Peyer's patch (tissue), 4 donors: ENCODE data around the gene MORN3. TPM values are rescaled to one million over a fixed set of nuclear protein-coding genes. Genes with fewer than 3 reads are reported as not detected.
"Not testable (repeated sequence)": the region's sequence is repeated elsewhere in the genome, so short reads cannot be mapped to it uniquely, and the experiment has no call there.

ENCODE experiments used
- DNase-seq, 3 donors: peaks; one replicate each; pipeline ENCODE4 v3.0.0-alpha.2; 2017 to 2019
- H3K27ac ChIP-seq, 4 donors: fragments of 200-600 bp; sonication (generic); one replicate each; pipeline ENCODE4 v1.5.1; 2016 to 2019
- H3K27me3 ChIP-seq, 2 donors: fragments of 200-600 bp; sonication (generic); one replicate each; pipeline ENCODE4 v1.5.1; 2019
- H3K36me3 ChIP-seq, 3 donors: fragments of 200-600 bp; sonication (generic); one replicate each; pipeline ENCODE4 v1.5.1; 2016 to 2019
- H3K4me1 ChIP-seq, 4 donors: fragments of 200-600 bp; sonication (generic); one replicate each; pipeline ENCODE4 v1.5.1; 2016 to 2019
- H3K4me3 ChIP-seq, 4 donors: fragments of 200-600 bp; sonication (generic); 1 replicate in 3 of 4; 2 replicates in 1 of 4; pipeline ENCODE4 v1.5.1; 2016 to 2019; ENCODE audit warnings: mild to moderate bottlenecking in 1 of 4
- H3K9me3 ChIP-seq, 4 donors: fragments of 200-600 bp; sonication (generic); one replicate each; pipeline ENCODE4 v1.5.1; 2016 to 2019; ENCODE audit warnings: mild to moderate bottlenecking in 1 of 4
- CTCF ChIP-seq, 6 experiments: fragments of 450-650 bp in 4 of 6; fragments of 200-600 bp in 2 of 6; sonication (generic) in 1 of 6; IDR thresholded peaks; one replicate each; pipeline ENCODE4 v1.5.1; 2017 to 2019; ENCODE audit warnings: antibody characterized with exemption in 6 of 6, mild to moderate bottlenecking in 3 of 6, moderate library complexity in 1 of 6
- POLR2A ChIP-seq, 2 donors: fragments of 450-650 bp; IDR thresholded peaks; one replicate each; pipeline ENCODE4 v1.5.1; 2017; ENCODE audit warnings: antibody characterized with exemption in 2 of 2, mild to moderate bottlenecking in 2 of 2, moderate library complexity in 2 of 2
- total RNA-seq, 4 donors: library from RNA; depleted of rRNA; stranded (reverse); fragments of >200 nt; gene quantifications; one replicate each; pipeline ENCODE4 v1.1.0, GENCODE V29; 2016

MORN3 gene
- total RNA-seq, 4 donors from 2014 or later: not detected

- no peaks in the 10 kb centered on the region for H3K27me3 ChIP-seq
- TF ChIP-seq POLR2A (IDR thresholded peaks at IDR 0.05) (no peak), CTCF (IDR thresholded peaks at IDR 0.05) (no peak)
- no peaks in the 10 kb centered on the region for H3K36me3 ChIP-seq
- no peaks in the 10 kb centered on the region for H3K9me3 ChIP-seq
- no peak overlapping the region for H3K4me3 ChIP-seq
- H3K4me1 ChIP-seq: peaks cover 0 to 8% (median 3%) of the 10 kb centered on the region in 4 donors
- DNase-seq: no peak
- no peak overlapping the region for H3K27ac ChIP-seq
These were observed 39.0 kb upstream of the MORN3 start for GRCh38 chr12:121708313-121709063.

GRCh38 chr12:121705514-121705913 is 36.1 kb upstream of the MORN3 start:
- no peak overlapping the region for H3K4me3 ChIP-seq
- H3K27me3 ChIP-seq: no peaks in the 10 kb centered on the region
- no peaks in the 10 kb centered on the region for H3K9me3 ChIP-seq
- no peak overlapping the region for H3K27ac ChIP-seq
- DNase-seq: no peak
- TF ChIP-seq CTCF (IDR thresholded peaks at IDR 0.05) (no peak), POLR2A (IDR thresholded peaks at IDR 0.05) (no peak)
- H3K36me3 ChIP-seq: no peaks in the 10 kb centered on the region
- no peaks in the 10 kb centered on the region for H3K4me1 ChIP-seq

GRCh38 chr12:121702944-121703343 is 33.5 kb upstream of the MORN3 start:
- Histone ChIP-seq H3K36me3 (no peaks in the 10 kb centered on the region), H3K27me3 (no peaks in the 10 kb centered on the region), H3K4me1 (no peaks in the 10 kb centered on the region), H3K9me3 (no peaks in the 10 kb centered on the region), H3K27ac (no peak overlapping the region), H3K4me3 (no peak overlapping the region)
- no peak for DNase-seq
- TF ChIP-seq CTCF (IDR thresholded peaks at IDR 0.05) (no peak), POLR2A (IDR thresholded peaks at IDR 0.05) (no peak)

GRCh38 chr12:121701667-121702277 is 32.3 kb upstream of the MORN3 start:
- no peaks in the 10 kb centered on the region for H3K9me3 ChIP-seq
- H3K4me1 ChIP-seq: no peaks in the 10 kb centered on the region
- H3K36me3 ChIP-seq: no peaks in the 10 kb centered on the region
- no peak overlapping the region for H3K27ac ChIP-seq
- no peak for TF ChIP-seq CTCF (IDR thresholded peaks at IDR 0.05)
- TF ChIP-seq POLR2A (IDR thresholded peaks at IDR 0.05): no peak
- no peak for DNase-seq
- H3K27me3 ChIP-seq: no peaks in the 10 kb centered on the region
- no peak overlapping the region for H3K4me3 ChIP-seq

GRCh38 chr12:121697861-121698260 is 28.4 kb upstream of the MORN3 start:
- not testable (repeated sequence) for H3K9me3 ChIP-seq, H3K4me3 ChIP-seq, DNase-seq, H3K27me3 ChIP-seq, H3K36me3 ChIP-seq, H3K4me1 ChIP-seq, H3K27ac ChIP-seq

- no peak for DNase-seq
- H3K27ac ChIP-seq: no peak overlapping the region
- H3K9me3 ChIP-seq: no peaks in the 10 kb centered on the region
- no peak overlapping the region for H3K4me3 ChIP-seq
- no peaks in the 10 kb centered on the region for H3K27me3 ChIP-seq
- H3K4me1 ChIP-seq: no peaks in the 10 kb centered on the region
- no peak for TF ChIP-seq POLR2A (IDR thresholded peaks at IDR 0.05)
- peak; percentile 51 to 87 (median 80) for TF ChIP-seq CTCF (IDR thresholded peaks at IDR 0.05)
- no peaks in the 10 kb centered on the region for H3K36me3 ChIP-seq
These were observed 27.7 kb upstream of the MORN3 start for GRCh38 chr12:121697093-121697698.
